WTC11 (cell line): ENCODE results near the gene GNA14.

Source experiments
- CREB1 ChIP-seq: sonication (generic); formaldehyde crosslinking; IDR thresholded peaks from 2 replicates; pipeline ENCODE4 v1.8.0; 2023; ENCODE audit warnings: mild to moderate bottlenecking, missing genetic modification reagents
- ELF4 ChIP-seq: sonication (generic); formaldehyde crosslinking; IDR thresholded peaks from 2 replicates; pipeline ENCODE4 v1.8.1; 2022; ENCODE audit warnings: low read depth, mild to moderate bottlenecking, moderate library complexity, missing genetic modification reagents
- FOXK1 ChIP-seq: sonication (generic); formaldehyde crosslinking; IDR thresholded peaks from 2 replicates; pipeline ENCODE4 v1.8.0; 2022; ENCODE audit warnings: mild to moderate bottlenecking, moderate library complexity, missing genetic modification reagents
- MLX ChIP-seq: sonication (generic); formaldehyde crosslinking; IDR thresholded peaks from 2 replicates; pipeline ENCODE4 v1.8.1; 2023; ENCODE audit warnings: mild to moderate bottlenecking, missing genetic modification reagents, moderate library complexity
- TCF7 ChIP-seq: sonication (generic); formaldehyde crosslinking; IDR thresholded peaks from 2 replicates; pipeline ENCODE4 v1.8.0; 2022; ENCODE audit warnings: mild to moderate bottlenecking, low read depth, missing genetic modification reagents, moderate library complexity
- TEAD1 ChIP-seq: sonication (generic); formaldehyde crosslinking; IDR thresholded peaks from 2 replicates; pipeline ENCODE4 v1.8.0; 2022; ENCODE audit warnings: mild to moderate bottlenecking, missing genetic modification reagents
- USF1 ChIP-seq: sonication (generic); formaldehyde crosslinking; IDR thresholded peaks from 2 replicates; pipeline ENCODE4 v1.8.0; 2022; ENCODE audit warnings: mild to moderate bottlenecking, missing genetic modification reagents
- TF ChIP-seq, protein P1 (sequence below): fragments of 200-600 bp; IDR thresholded peaks from 2 replicates; pipeline ENCODE4 v1.8.0; 2022; ENCODE audit warnings: antibody characterized with exemption
- TF ChIP-seq, protein P2 (sequence below): sonication (generic); formaldehyde crosslinking; IDR thresholded peaks from 2 replicates; pipeline ENCODE4 v1.8.0; 2022; ENCODE audit warnings: mild to moderate bottlenecking, missing genetic modification reagents

DNA sequence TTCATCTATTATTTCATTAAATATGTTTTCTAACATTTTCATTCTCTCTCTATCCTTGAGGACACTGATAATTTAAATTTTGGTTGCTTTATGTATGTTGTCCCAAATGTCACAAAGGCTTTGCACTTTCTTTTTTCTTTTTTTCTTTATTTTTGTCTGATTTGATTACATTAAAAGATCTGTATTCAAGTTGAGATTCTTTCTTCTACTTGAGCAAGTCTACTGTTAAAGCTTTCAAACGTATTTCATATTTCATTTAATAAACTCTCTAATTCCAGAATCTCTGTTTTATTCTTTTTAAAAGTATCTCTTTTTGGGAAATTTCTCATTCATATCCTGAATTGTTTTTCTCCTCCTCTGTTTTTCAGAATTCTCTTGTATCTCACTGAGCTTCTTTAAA, 106.5 kb downstream of the GNA14 start:
- TF ChIP-seq, protein P1, sequence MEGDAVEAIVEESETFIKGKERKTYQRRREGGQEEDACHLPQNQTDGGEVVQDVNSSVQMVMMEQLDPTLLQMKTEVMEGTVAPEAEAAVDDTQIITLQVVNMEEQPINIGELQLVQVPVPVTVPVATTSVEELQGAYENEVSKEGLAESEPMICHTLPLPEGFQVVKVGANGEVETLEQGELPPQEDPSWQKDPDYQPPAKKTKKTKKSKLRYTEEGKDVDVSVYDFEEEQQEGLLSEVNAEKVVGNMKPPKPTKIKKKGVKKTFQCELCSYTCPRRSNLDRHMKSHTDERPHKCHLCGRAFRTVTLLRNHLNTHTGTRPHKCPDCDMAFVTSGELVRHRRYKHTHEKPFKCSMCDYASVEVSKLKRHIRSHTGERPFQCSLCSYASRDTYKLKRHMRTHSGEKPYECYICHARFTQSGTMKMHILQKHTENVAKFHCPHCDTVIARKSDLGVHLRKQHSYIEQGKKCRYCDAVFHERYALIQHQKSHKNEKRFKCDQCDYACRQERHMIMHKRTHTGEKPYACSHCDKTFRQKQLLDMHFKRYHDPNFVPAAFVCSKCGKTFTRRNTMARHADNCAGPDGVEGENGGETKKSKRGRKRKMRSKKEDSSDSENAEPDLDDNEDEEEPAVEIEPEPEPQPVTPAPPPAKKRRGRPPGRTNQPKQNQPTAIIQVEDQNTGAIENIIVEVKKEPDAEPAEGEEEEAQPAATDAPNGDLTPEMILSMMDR: no peak
- TF ChIP-seq USF1 (CRISPR knock-in tag) (no peak), FOXK1 (no peak), TCF7 (CRISPR knock-in tag) (no peak), MLX (CRISPR knock-in tag) (no peak), CREB1 (CRISPR knock-in tag) (no peak), ELF4 (CRISPR knock-in tag) (no peak), TEAD1 (CRISPR knock-in tag) (no peak)
- TF ChIP-seq, protein P2, sequence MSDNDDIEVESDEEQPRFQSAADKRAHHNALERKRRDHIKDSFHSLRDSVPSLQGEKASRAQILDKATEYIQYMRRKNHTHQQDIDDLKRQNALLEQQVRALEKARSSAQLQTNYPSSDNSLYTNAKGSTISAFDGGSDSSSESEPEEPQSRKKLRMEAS: no peak
